Nephron progenitor cell (in vitro differentiated cells): Measurements from ENCODE around the gene KLHL11.
A peak's percentile ranks its signal among the peaks of the same experiment; 100 is the strongest.

Experiments used
- DNase-seq: peaks from one replicate; pipeline ENCODE4 v3.0.0; 2021
- H3K27ac Mint-ChIP-seq: 2 replicates; pipeline ENCODE4 v1.8.0; 2021; ENCODE audit warnings: mild to moderate bottlenecking, moderate library complexity, mixed read lengths
- H3K27me3 Mint-ChIP-seq: 2 replicates; pipeline ENCODE4 v1.8.0; 2021; ENCODE audit warnings: mild to moderate bottlenecking, low read depth, mixed read lengths; ENCODE audit not compliant: poor library complexity
- H3K36me3 Mint-ChIP-seq: 2 replicates; pipeline ENCODE4 v1.8.0; 2021; ENCODE audit warnings: low read depth, mixed read lengths
- H3K4me1 Mint-ChIP-seq: 2 replicates; pipeline ENCODE4 v1.8.0; 2021; ENCODE audit warnings: mixed read lengths
- H3K4me3 Mint-ChIP-seq: 2 replicates; pipeline ENCODE4 v1.8.0; 2021; ENCODE audit warnings: mild to moderate bottlenecking, moderate library complexity, mixed read lengths
- H3K9me3 Mint-ChIP-seq: 2 replicates; pipeline ENCODE4 v1.8.0; 2021; ENCODE audit warnings: mild to moderate bottlenecking, moderate library complexity, mixed read lengths
- CTCF ChIP-seq: fragments of 200-600 bp; sonication (generic); IDR thresholded peaks from 2 replicates; pipeline ENCODE4 v1.5.0; 2021; ENCODE audit warnings: antibody characterized with exemption

KLHL11 gene

GRCh38 chr17:41905172-41905571 is 39.9 kb upstream of the KLHL11 start:
- H3K36me3 Mint-ChIP-seq, result peaks cover 71% of the 10 kb centered on the region
- H3K4me1 Mint-ChIP-seq, result peaks cover 29% of the 10 kb centered on the region
- H3K4me3 Mint-ChIP-seq, result no peak overlapping the region
- DNase-seq, result no peak
- peaks cover 4% of the 10 kb centered on the region for H3K27me3 Mint-ChIP-seq
- H3K27ac Mint-ChIP-seq, result no peak overlapping the region
- H3K9me3 Mint-ChIP-seq, result no peaks in the 10 kb centered on the region
- no peak for TF ChIP-seq CTCF

- no peak overlapping the region for H3K4me3 Mint-ChIP-seq
- no peak for DNase-seq
- no peak for TF ChIP-seq CTCF
- peaks cover 21% of the 10 kb centered on the region for H3K4me1 Mint-ChIP-seq
- peak overlapping the region; percentile 59 for H3K27ac Mint-ChIP-seq
- peaks cover 67% of the 10 kb centered on the region for H3K36me3 Mint-ChIP-seq
- no peaks in the 10 kb centered on the region for H3K9me3 Mint-ChIP-seq
- H3K27me3 Mint-ChIP-seq, result peaks cover 4% of the 10 kb centered on the region
These were observed 39.1 kb upstream of the KLHL11 start for GRCh38 chr17:41904242-41904841.

- Mint-ChIP-seq H3K36me3 (peaks cover 74% of the 10 kb centered on the region), H3K9me3 (no peaks in the 10 kb centered on the region), H3K4me1 (peaks cover 8% of the 10 kb centered on the region), H3K27ac (peak overlapping the region; percentile 84), H3K4me3 (no peak overlapping the region), H3K27me3 (no peaks in the 10 kb centered on the region)
- TF ChIP-seq CTCF, result no peak
- no peak for DNase-seq
These were observed 36.4 kb upstream of the KLHL11 start for GRCh38 chr17:41901646-41902045.

GRCh38 chr17:41896726-41897125 is 31.5 kb upstream of the KLHL11 start:
- Mint-ChIP-seq H3K4me3 (no peak overlapping the region), H3K27ac (no peak overlapping the region), H3K27me3 (no peaks in the 10 kb centered on the region), H3K9me3 (no peaks in the 10 kb centered on the region), H3K4me1 (peaks cover 21% of the 10 kb centered on the region), H3K36me3 (peaks cover 80% of the 10 kb centered on the region)
- DNase-seq, result no peak
- TF ChIP-seq CTCF, result no peak

GRCh38 chr17:41895617-41896016 is 30.4 kb upstream of the KLHL11 start:
- peaks cover 21% of the 10 kb centered on the region for H3K4me1 Mint-ChIP-seq
- peak overlapping the region; percentile 97 for H3K27ac Mint-ChIP-seq
- no peaks in the 10 kb centered on the region for H3K27me3 Mint-ChIP-seq
- no peak for DNase-seq
- H3K9me3 Mint-ChIP-seq, result no peaks in the 10 kb centered on the region
- H3K36me3 Mint-ChIP-seq, result peaks cover 74% of the 10 kb centered on the region
- no peak for TF ChIP-seq CTCF
- H3K4me3 Mint-ChIP-seq, result no peak overlapping the region

- no peak for TF ChIP-seq CTCF
- Mint-ChIP-seq H3K36me3 (peaks cover 73% of the 10 kb centered on the region), H3K4me1 (peaks cover 21% of the 10 kb centered on the region), H3K9me3 (no peaks in the 10 kb centered on the region), H3K27me3 (no peaks in the 10 kb centered on the region), H3K4me3 (no peak overlapping the region), H3K27ac (peak overlapping the region; percentile 97)
- DNase-seq, result no peak
These were observed 29.6 kb upstream of the KLHL11 start for GRCh38 chr17:41894791-41895331.
